ENCODE results near the gene RFTN1.
A peak's percentile ranks its signal among the peaks of the same experiment; 100 is the strongest.

Gene RFTN1

GRCh38 chr3:16301507-16301906, 212.0 kb downstream of the RFTN1 start:
- no peak for DNase-seq (ENCODE audit: low spot score)

- no peak for DNase-seq (ENCODE audit: low spot score)
These were observed 212.6 kb downstream of the RFTN1 start for GRCh38 chr3:16300881-16301359.

- DNase-seq (ENCODE audit: low spot score): no peak
These were observed 213.2 kb downstream of the RFTN1 start for GRCh38 chr3:16300307-16300706.

- no peak for DNase-seq (ENCODE audit: low spot score)
These were observed 213.8 kb downstream of the RFTN1 start for GRCh38 chr3:16299746-16300145.

GRCh38 chr3:16298891-16299290, 214.6 kb downstream of the RFTN1 start:
- no peak for DNase-seq (ENCODE audit: low spot score)

GRCh38 chr3:16297997-16298885, 215.3 kb downstream of the RFTN1 start:
- no peak for DNase-seq (ENCODE audit: low spot score)

GRCh38 chr3:16295298-16295890, 218.1 kb downstream of the RFTN1 start:
- no peak for DNase-seq (ENCODE audit: low spot score)

- no peak for DNase-seq (ENCODE audit: low spot score)
These were observed 218.7 kb downstream of the RFTN1 start for GRCh38 chr3:16294844-16295243.

- DNase-seq (ENCODE audit: low spot score): no peak
These were observed 222.7 kb downstream of the RFTN1 start for GRCh38 chr3:16290827-16291196.

GRCh38 chr3:16290007-16290826, 223.3 kb downstream of the RFTN1 start:
- DNase-seq (ENCODE audit: low spot score): peak; percentile 49

GRCh38 chr3:16289144-16289889, 224.2 kb downstream of the RFTN1 start:
- DNase-seq (ENCODE audit: low spot score): no peak

- DNase-seq (ENCODE audit: low spot score): no peak
These were observed 224.8 kb downstream of the RFTN1 start for GRCh38 chr3:16288664-16289063.

GRCh38 chr3:16286751-16287543, 226.6 kb downstream of the RFTN1 start:
- DNase-seq (ENCODE audit: low spot score): no peak

- DNase-seq (ENCODE audit: low spot score): no peak
These were observed 227.3 kb downstream of the RFTN1 start for GRCh38 chr3:16286161-16286560.

GRCh38 chr3:16284633-16285032, 228.9 kb downstream of the RFTN1 start:
- DNase-seq (ENCODE audit: low spot score): no peak

GRCh38 chr3:16280671-16281070, 232.8 kb downstream of the RFTN1 start:
- DNase-seq (ENCODE audit: low spot score): no peak

- no peak for DNase-seq (ENCODE audit: low spot score)
These were observed 234.3 kb downstream of the RFTN1 start for GRCh38 chr3:16279010-16279801.

GRCh38 chr3:16277471-16277870, 236.0 kb downstream of the RFTN1 start:
- DNase-seq (ENCODE audit: low spot score): no peak

GRCh38 chr3:16273867-16274266, 239.6 kb downstream of the RFTN1 start:
- DNase-seq (ENCODE audit: low spot score): no peak

- DNase-seq (ENCODE audit: low spot score): no peak
These were observed 240.9 kb downstream of the RFTN1 start for GRCh38 chr3:16272588-16272987.

Measured in RKO (cell line).